ENCODE measurements around the gene ACAA2.
"Not testable (repeated sequence)": the region's sequence is repeated elsewhere in the genome, so short reads cannot be mapped to it uniquely, and the experiment has no call there.

Gene ACAA2

DNA sequence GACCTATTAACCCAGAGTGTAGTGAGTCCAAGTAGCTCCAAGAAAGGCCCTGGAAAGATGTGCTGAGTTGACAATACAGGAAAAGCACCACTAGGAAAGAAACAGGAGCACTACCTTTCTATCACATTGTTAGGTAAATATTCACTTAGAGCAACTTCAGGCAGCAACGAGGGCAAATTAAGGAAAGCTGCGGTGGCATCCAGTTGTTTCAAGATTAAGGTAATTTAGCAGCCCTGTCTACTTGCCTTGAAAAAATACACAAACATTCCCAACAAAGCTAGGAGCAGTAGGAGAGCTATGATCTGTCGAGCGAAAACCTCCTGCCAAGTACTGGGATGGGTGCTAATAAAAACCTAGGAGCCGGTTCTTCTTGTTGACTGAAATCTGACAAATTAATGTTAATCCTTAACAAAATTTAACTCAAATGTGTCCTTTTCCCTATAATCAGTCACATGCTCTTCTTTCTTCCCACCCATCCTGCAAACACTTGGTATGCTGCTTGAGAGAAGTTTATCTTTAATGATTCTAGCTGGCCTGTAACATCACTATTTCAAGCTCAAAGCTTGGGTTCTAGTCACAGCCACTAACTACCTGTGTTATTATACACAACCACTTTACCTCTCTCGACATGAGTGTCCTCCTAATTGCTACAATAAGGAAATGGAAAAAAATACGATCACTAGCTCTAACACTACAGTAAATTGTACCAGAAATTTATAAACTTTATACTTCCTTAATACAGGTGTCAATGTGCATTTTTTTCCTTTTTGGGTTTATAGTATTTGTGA lies 2.0 kb downstream of the ACAA2 start:
- Histone ChIP-seq H3K27ac (no peak overlapping the region), H3K4me3 (no peak overlapping the region), H3K36me3 (no peaks in the 10 kb centered on the region), H3K27me3 (no peaks in the 10 kb centered on the region), H3K9me3 (peaks cover 0 to 5% (median 0%) of the 10 kb centered on the region in 3 donors), H3K4me1 (peaks cover 0 to 14% (median 5%) of the 10 kb centered on the region in 4 donors)
- TF ChIP-seq, protein P1, sequence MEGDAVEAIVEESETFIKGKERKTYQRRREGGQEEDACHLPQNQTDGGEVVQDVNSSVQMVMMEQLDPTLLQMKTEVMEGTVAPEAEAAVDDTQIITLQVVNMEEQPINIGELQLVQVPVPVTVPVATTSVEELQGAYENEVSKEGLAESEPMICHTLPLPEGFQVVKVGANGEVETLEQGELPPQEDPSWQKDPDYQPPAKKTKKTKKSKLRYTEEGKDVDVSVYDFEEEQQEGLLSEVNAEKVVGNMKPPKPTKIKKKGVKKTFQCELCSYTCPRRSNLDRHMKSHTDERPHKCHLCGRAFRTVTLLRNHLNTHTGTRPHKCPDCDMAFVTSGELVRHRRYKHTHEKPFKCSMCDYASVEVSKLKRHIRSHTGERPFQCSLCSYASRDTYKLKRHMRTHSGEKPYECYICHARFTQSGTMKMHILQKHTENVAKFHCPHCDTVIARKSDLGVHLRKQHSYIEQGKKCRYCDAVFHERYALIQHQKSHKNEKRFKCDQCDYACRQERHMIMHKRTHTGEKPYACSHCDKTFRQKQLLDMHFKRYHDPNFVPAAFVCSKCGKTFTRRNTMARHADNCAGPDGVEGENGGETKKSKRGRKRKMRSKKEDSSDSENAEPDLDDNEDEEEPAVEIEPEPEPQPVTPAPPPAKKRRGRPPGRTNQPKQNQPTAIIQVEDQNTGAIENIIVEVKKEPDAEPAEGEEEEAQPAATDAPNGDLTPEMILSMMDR (IDR thresholded peaks at IDR 0.05), result no peak
- intact Hi-C loops (cut with DNase I; ENCODE audit: low total_unique reads), result loop anchor here (10.0 kb wide), 3 partner anchors 327 to 563 kb away; partner anchors contain the start of genes C18orf32, CXXC1, MBD1 and SKA1
- DNase-seq, result no peak

DNA sequence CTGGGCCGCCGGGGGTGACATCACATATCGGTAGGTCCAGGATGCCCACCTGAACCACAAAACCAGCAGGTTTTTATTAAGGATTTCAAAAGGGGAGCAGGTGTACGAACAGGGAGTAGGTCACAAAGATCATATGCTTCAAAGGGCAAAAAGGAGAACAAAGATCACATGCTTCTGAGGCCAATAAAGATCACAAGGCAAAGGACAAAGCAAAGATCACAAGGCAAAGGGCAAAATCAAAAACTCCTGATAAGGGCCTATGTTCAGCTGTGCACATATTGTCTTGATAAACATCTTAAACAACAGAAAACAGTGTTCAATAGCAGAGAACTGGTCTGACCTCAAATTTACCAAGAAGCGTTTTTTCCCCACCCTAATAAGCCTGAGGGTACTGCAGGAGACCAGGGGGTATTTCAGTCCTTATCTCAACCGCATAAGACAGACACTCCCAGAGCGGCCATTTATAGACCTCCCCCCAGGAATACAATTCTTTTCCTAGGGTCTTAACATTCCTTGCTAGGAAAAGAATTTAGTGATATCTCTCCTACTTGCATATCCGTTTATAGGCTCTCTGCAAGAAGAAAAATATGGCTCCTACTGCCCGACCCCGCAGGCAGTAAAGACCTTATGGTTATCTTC lies 4.7 kb downstream of the ACAA2 start:
- H3K4me1 ChIP-seq, result peaks cover 0 to 14% (median 4%) of the 10 kb centered on the region in 4 donors
- H3K4me3 ChIP-seq; intact Hi-C loops (cut with DNase I; ENCODE audit: low total_unique reads); H3K27ac ChIP-seq; DNase-seq; H3K27me3 ChIP-seq; H3K36me3 ChIP-seq; H3K9me3 ChIP-seq: not testable (repeated sequence)

GRCh38 chr18:49804096-49804495 lies 9.2 kb downstream of the ACAA2 start:
- peaks cover 0 to 5% (median 0%) of the 10 kb centered on the region in 3 donors for H3K9me3 ChIP-seq
- H3K27me3 ChIP-seq, result no peaks in the 10 kb centered on the region
- no peak for DNase-seq
- H3K4me1 ChIP-seq, result no peaks in the 10 kb centered on the region
- H3K27ac ChIP-seq, result no peak overlapping the region
- intact Hi-C loops (cut with DNase I; ENCODE audit: low total_unique reads), result no loop called here
- TF ChIP-seq, protein P1 (IDR thresholded peaks at IDR 0.05), result no peak
- H3K36me3 ChIP-seq, result peaks cover 0 to 10% (median 8%) of the 10 kb centered on the region in 3 donors
- no peak overlapping the region for H3K4me3 ChIP-seq

DNA sequence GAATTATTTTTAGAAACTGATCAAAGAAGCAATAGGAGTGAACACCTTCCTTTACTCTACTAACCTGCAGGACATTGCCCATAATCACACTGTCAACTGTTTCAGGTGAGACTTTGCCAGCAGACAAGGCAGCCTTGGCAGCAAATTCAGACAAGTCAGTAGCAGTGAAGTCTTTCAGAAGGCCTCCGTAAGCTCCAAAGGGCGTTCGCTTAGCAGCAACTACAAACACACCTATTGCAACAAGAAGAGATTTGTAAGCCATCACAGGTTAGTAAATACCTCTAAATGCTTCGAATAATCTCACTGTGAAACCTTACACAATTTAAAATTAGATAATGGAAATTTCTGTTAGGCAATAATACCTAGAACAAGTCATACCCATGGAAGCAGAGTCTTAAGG lies 10.7 kb downstream of the ACAA2 start:
- Histone ChIP-seq H3K4me1 (no peaks in the 10 kb centered on the region), H3K27me3 (no peaks in the 10 kb centered on the region), H3K36me3 (peaks cover 0 to 10% (median 8%) of the 10 kb centered on the region in 3 donors), H3K9me3 (no peaks in the 10 kb centered on the region), H3K27ac (no peak overlapping the region), H3K4me3 (no peak overlapping the region)
- intact Hi-C loops (cut with DNase I; ENCODE audit: low total_unique reads), result no loop called here
- TF ChIP-seq, protein P1 (IDR thresholded peaks at IDR 0.05), result no peak
- DNase-seq, result no peak

DNA sequence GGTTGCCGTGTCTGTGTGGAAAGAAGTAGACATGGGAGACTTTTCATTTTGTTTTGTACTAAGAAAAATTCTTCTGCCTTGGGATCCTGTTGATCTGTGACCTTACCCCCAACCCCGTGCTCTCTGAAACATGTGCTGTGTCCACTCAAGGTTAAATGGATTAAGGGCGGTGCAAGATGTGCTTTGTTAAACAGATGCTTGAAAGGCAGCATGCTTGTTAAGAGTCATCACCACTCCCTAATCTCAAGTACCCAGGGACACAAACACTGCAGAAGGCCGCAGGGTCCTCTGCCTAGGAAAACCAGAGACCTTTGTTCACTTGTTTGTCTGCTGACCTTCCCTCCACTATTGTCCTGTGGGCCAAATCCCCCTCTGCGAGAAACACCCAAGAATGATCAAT lies 12.8 kb downstream of the ACAA2 start:
- H3K27ac ChIP-seq, result not testable (repeated sequence)
- peaks cover 16 to 21% (median 18%) of the 10 kb centered on the region in 3 donors for H3K36me3 ChIP-seq

DNA sequence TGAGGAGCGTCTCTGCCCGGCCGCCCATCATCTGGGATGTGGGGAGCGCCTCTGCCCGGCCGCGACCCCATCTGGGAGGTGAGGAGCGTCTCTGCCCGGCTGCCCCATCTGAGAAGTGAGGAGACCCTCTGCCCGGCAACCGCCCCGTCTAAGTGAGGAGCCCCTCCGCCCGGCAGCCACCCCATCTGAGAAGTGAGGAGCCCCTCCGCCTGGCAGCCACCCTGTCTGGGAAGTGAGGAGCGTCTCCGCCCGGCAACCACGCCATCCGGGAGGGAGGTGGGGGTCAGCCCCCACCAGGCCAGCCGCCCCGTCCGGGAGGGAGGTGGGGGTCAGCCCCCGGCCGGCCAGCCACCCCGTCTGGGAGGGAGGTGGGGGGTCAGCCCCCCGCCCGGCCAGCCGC lies 13.5 kb downstream of the ACAA2 start:
- not testable (repeated sequence) for H3K4me1 ChIP-seq, DNase-seq, H3K27me3 ChIP-seq, H3K4me3 ChIP-seq, H3K9me3 ChIP-seq, H3K27ac ChIP-seq
- H3K36me3 ChIP-seq, result peaks cover 16 to 25% (median 21%) of the 10 kb centered on the region in 3 donors
- intact Hi-C loops (cut with DNase I; ENCODE audit: low total_unique reads), result loop anchor here (5.0 kb wide), 1 partner anchor 1128 kb away; no protein-coding TSS in a partner anchor

More for the DNA sequence above, 12.8 kb downstream of the ACAA2 start:
- H3K4me3 ChIP-seq; H3K27me3 ChIP-seq; H3K4me1 ChIP-seq; DNase-seq; H3K9me3 ChIP-seq; intact Hi-C loops (cut with DNase I; ENCODE audit: low total_unique reads): not testable (repeated sequence)

- TF ChIP-seq, protein P1 (IDR thresholded peaks at IDR 0.05), result no peak
- Histone ChIP-seq H3K36me3 (peaks cover 18 to 43% (median 34%) of the 10 kb centered on the region in 3 donors), H3K4me1 (no peaks in the 10 kb centered on the region), H3K4me3 (no peak overlapping the region), H3K9me3 (no peaks in the 10 kb centered on the region), H3K27me3 (no peaks in the 10 kb centered on the region), H3K27ac (no peak overlapping the region)
- no peak for DNase-seq
- intact Hi-C loops (cut with DNase I; ENCODE audit: low total_unique reads), result loop anchor here (5.0 kb wide), 1 partner anchor 1126 kb away; no protein-coding TSS in a partner anchor
Observed at GRCh38 chr18:49798001-49798400, 15.3 kb downstream of the ACAA2 start.

Measured in tibial artery (tissue), 4 donors.